Body of pancreas (tissue), 4 donors: ENCODE measurements around the gene CEP112. TPM values are rescaled to one million over a fixed set of nuclear protein-coding genes. Genes with fewer than 3 reads are reported as not detected.

ENCODE experiments used
- ATAC-seq: fragments of 150-250 bp; one replicate; pipeline ENCODE4 v1.9.1; 2016
- DNase-seq, 4 donors: peaks; one replicate each; pipeline ENCODE4 v3.0.0-alpha.2; 2019
- H3K27ac ChIP-seq, 4 donors: fragments of 200-600 bp; sonication (generic); 1 replicate in 3 of 4; 2 replicates in 1 of 4; pipeline versions ENCODE4 v1.5.1 to v1.6.1; 2016 to 2019; ENCODE audit warnings: mild to moderate bottlenecking in 1 of 4, mixed read lengths in 1 of 4, moderate library complexity in 1 of 4
- H3K27me3 ChIP-seq, 2 donors: fragments of 200-600 bp; sonication (generic); one replicate each; pipeline ENCODE4 v1.6.0; 2016; ENCODE audit warnings: mild to moderate bottlenecking in 1 of 2
- H3K36me3 ChIP-seq, 2 donors: fragments of 200-600 bp; sonication (generic); replicated peaks in 1 of 2; 2 replicates each; pipeline ENCODE4 v1.5.1; 2016; ENCODE audit warnings: low read depth in 2 of 2; ENCODE audit not compliant: insufficient read depth in 1 of 2
- H3K4me1 ChIP-seq: fragments of 200-600 bp; sonication (generic); one replicate; pipeline ENCODE4 v1.6.0; 2016
- H3K4me3 ChIP-seq, 2 donors: fragments of 200-600 bp; sonication (generic); 1 replicate in 1 of 2; 2 replicates in 1 of 2; pipeline ENCODE4 v1.5.1; 2016 to 2019
- H3K9me3 ChIP-seq, 3 donors: fragments of 200-600 bp; sonication (generic); 1 replicate in 2 of 3; 2 replicates in 1 of 3; pipeline ENCODE4 v1.5.1; 2016
- CTCF ChIP-seq, 7 experiments: fragments of 450-650 bp in 4 of 7; fragments of 200-600 bp in 3 of 7; sonication (generic) in 3 of 7; IDR thresholded peaks; one replicate each; pipeline ENCODE4 v1.5.1; 2016 to 2019; ENCODE audit warnings: antibody characterized with exemption in 7 of 7
- POLR2A ChIP-seq, 3 donors: fragments of 450-650 bp; IDR thresholded peaks; one replicate each; pipeline ENCODE4 v1.6.1; 2016; ENCODE audit warnings: antibody characterized with exemption in 3 of 3, mild to moderate bottlenecking in 2 of 3
- WGBS, 2 donors: methylation state at CpG; one replicate each; pipeline ENCODE4 v1.1.5; 2017; 5-methylcytosine and 5-hydroxymethylcytosine counted together
- intact Hi-C: fragments of 100-400 bp; cut with DNase I; formaldehyde crosslinking; loops from one replicate; pipeline ENCODE4 v1.15.1; 2023
- total RNA-seq, 2 donors: library from RNA; depleted of rRNA; stranded (reverse); fragments of >200 nt; gene quantifications; one replicate each; pipeline ENCODE4 v1.1.0, GENCODE V29; 2016

Gene CEP112
- total RNA-seq, 2 donors from 2014 or later, result 5.2 to 10.2 TPM

GRCh38 chr17:65853816-65854215, 338.1 kb downstream of the CEP112 start:
- Histone ChIP-seq H3K27me3 (no peaks in the 10 kb centered on the region), H3K4me1 (no peaks in the 10 kb centered on the region), H3K4me3 (no peak overlapping the region), H3K36me3 (no peaks in the 10 kb centered on the region), H3K27ac (no peak overlapping the region), H3K9me3 (no peaks in the 10 kb centered on the region)
- TF ChIP-seq POLR2A (IDR thresholded peaks at IDR 0.05) (no peak), CTCF (IDR thresholded peaks at IDR 0.05) (no peak)
- DNase-seq (no peak), ATAC-seq (no peak)
- intact Hi-C loops, result no loop called here

- Histone ChIP-seq H3K4me3 (no peak overlapping the region), H3K4me1 (no peaks in the 10 kb centered on the region), H3K27ac (no peak overlapping the region), H3K36me3 (no peaks in the 10 kb centered on the region), H3K27me3 (no peaks in the 10 kb centered on the region), H3K9me3 (no peaks in the 10 kb centered on the region)
- intact Hi-C loops, result no loop called here
- no peak for DNase-seq
- ATAC-seq, result no peak
- 90 to 100% methylated on average over 1 of the region's 1 CpG for WGBS, 2 donors
- TF ChIP-seq POLR2A (IDR thresholded peaks at IDR 0.05) (no peak), CTCF (IDR thresholded peaks at IDR 0.05) (no peak)
These were observed 339.0 kb downstream of the CEP112 start for GRCh38 chr17:65852911-65853310.

GRCh38 chr17:65851965-65852736, 339.8 kb downstream of the CEP112 start:
- no peaks in the 10 kb centered on the region for H3K27me3 ChIP-seq
- DNase-seq, result no peak
- no peak overlapping the region for H3K4me3 ChIP-seq
- no peaks in the 10 kb centered on the region for H3K36me3 ChIP-seq
- TF ChIP-seq CTCF (IDR thresholded peaks at IDR 0.05), result no peak
- no peak for TF ChIP-seq POLR2A (IDR thresholded peaks at IDR 0.05)
- H3K4me1 ChIP-seq, result no peaks in the 10 kb centered on the region
- no peak overlapping the region for H3K27ac ChIP-seq
- 91 to 97% methylated on average over 2 of the region's 3 CpGs for WGBS, 2 donors
- H3K9me3 ChIP-seq, result no peaks in the 10 kb centered on the region
- ATAC-seq, result no peak
- intact Hi-C loops, result no loop called here

- Histone ChIP-seq H3K36me3 (no peaks in the 10 kb centered on the region), H3K4me1 (no peaks in the 10 kb centered on the region), H3K27ac (no peak overlapping the region), H3K9me3 (no peaks in the 10 kb centered on the region), H3K4me3 (no peak overlapping the region), H3K27me3 (no peaks in the 10 kb centered on the region)
- intact Hi-C loops, result no loop called here
- DNase-seq, result no peak
- ATAC-seq, result no peak
- whole genome bisulfite sequencing, 2 donors, result 73 to 85% methylated on average over 2 of the region's 2 CpGs
- TF ChIP-seq POLR2A (IDR thresholded peaks at IDR 0.05), result no peak
- no peak for TF ChIP-seq CTCF (IDR thresholded peaks at IDR 0.05)
These were observed 341.4 kb downstream of the CEP112 start for GRCh38 chr17:65850486-65850885.

- Histone ChIP-seq H3K27ac (no peak overlapping the region), H3K36me3 (no peaks in the 10 kb centered on the region), H3K4me1 (no peaks in the 10 kb centered on the region), H3K4me3 (no peak overlapping the region), H3K27me3 (no peaks in the 10 kb centered on the region), H3K9me3 (no peaks in the 10 kb centered on the region)
- TF ChIP-seq CTCF (IDR thresholded peaks at IDR 0.05) (no peak), POLR2A (IDR thresholded peaks at IDR 0.05) (no peak)
- ATAC-seq, result no peak
- WGBS, 2 donors, result 55 to 67% methylated on average over 5 of the region's 5 CpGs
- intact Hi-C loops, result no loop called here
- DNase-seq, result no peak
These were observed 343.2 kb downstream of the CEP112 start for GRCh38 chr17:65848751-65849150.
